T-helper 2 cell (primary cell): ENCODE measurements around the gene CDKL1.
A peak's percentile ranks its signal among the peaks of the same experiment; 100 is the strongest.
"Not testable (repeated sequence)": the region's sequence is repeated elsewhere in the genome, so short reads cannot be mapped to it uniquely, and the experiment has no call there.

ENCODE experiments used
- DNase-seq, 5 experiments: peaks; one replicate each; pipeline versions ENCODE4 v3.0.0 to v3.0.0-alpha.2; 2012 to 2022

The CDKL1 gene

DNA sequence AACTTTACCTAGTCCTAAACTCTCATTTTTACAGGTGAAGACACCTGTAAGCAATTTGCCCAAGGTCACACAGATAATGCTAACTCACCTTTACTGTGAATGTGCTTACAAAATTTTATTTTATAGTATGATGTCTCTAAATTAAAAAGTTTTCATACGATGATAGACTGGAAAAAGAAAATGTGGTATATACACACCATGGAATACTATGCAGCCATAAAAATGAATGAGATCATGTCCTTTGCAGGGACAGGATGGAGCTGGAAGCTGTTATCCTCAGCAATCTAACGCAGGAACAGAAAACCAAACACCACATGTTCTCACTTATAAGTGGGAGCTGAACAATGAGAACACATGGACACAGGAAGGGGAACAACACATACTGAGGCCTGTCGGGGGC is 40.4 kb downstream of the CDKL1 start:
- not testable (repeated sequence) for DNase-seq

DNA sequence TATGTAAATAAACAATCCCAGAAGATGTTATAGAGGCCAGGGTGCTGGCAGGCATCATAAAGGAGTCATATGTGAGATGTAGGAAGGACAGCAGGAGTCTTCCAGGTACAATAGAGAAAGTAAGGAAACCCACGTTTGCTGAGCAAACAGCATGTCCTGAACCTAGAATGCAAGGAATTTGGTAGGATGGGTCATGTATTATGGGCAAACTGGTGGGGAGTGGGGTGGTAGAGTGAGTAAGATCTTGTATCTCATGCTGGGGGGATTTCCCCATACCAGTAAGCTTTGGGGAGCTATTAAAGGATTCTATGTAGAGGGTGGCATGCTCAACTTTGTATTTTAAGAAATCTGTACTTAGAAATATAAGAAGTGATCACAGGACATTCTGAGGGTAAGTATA is 41.0 kb downstream of the CDKL1 start:
- DNase-seq = no peak

DNA sequence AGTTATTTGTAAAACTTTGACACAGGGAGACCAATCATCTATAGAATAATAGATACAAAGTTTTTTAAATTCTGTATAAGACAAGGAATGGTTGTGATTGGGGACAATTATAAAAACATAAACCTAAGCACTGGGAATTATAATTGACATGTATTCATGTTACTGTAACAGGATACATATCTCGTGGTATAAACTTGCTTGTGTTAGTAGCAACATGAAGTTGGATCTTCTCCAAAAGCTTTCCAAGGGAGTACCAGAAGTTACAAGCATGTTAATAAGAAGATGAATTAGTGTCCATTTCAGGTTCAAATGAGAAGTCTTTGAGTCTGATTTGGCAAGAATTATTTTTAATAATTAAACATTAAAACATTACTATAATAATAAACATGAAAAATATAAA is 42.2 kb downstream of the CDKL1 start:
- DNase-seq = no peak

DNA sequence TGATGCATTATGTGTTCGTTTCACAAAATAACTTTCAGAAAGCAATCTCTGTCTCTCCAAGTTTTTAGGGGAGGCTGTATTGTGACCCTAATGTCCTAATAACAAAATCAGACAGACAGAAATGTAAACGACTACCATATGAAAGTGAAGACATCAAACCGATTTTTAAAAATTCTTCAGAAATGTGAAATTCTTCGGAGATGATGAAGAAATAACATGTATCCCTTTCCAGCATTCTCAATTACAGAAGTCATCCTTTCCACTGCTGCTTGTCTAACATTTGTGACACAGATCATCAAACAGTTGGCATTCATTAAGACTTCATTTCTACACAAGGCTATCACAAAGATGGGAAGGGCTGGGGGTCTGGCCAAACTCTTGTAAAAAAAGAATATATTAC is 43.6 kb downstream of the CDKL1 start:
- no peak for DNase-seq

- DNase-seq = no peak
These were observed 44.1 kb downstream of the CDKL1 start for GRCh38 chr14:50352584-50352983.

- no peak for DNase-seq
These were observed 45.7 kb downstream of the CDKL1 start for GRCh38 chr14:50350975-50351374.

GRCh38 chr14:50348933-50349332 is 47.7 kb downstream of the CDKL1 start:
- no peak for DNase-seq

DNA sequence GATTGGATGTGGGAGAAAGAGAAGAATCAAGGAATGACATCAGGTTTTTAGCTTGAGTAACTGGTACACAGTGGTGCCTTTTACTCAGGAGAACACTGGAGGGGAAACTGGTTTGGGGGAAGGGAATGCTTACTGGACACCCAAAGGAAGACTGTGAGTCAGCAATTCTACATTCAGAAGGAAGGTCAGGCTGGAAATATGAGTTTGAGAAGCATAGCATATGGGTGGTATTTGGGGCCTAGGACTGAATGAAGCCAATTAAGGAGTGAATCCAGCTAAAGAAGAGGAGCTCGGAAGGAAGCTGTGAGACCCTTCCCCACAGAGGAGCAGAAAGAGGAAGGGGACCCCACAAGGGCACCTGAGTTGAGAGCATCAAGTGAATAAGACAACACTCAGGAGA is 49.2 kb downstream of the CDKL1 start:
- DNase-seq = no peak

DNA sequence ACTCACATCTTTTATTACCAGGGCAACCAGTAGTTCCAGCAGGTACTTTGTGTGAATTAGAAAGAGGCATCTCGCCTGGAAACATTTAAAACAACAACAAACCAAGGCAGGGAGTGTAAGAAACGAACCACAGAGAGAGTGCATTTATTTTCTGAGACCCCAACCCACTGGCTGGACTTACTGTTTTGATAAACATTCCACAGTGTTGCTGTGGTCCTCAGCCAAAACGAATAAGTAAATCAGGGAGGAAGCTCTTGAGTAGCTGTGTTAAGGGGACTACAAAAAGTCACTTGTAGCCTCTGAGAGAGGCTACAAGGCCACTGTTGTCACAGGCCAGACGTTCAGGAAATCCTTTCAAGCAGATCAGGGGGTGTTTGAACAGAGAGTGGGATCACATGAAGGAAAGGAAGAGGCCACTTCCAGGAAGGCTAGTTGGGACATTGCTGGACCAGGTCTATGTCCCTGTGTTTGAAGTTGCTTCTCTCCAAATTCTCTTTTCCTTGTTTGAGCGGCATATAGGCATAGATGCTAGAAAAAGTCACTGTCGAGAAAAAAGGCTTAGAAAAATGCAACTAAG is 50.7 kb downstream of the CDKL1 start:
- DNase-seq = no peak

DNA sequence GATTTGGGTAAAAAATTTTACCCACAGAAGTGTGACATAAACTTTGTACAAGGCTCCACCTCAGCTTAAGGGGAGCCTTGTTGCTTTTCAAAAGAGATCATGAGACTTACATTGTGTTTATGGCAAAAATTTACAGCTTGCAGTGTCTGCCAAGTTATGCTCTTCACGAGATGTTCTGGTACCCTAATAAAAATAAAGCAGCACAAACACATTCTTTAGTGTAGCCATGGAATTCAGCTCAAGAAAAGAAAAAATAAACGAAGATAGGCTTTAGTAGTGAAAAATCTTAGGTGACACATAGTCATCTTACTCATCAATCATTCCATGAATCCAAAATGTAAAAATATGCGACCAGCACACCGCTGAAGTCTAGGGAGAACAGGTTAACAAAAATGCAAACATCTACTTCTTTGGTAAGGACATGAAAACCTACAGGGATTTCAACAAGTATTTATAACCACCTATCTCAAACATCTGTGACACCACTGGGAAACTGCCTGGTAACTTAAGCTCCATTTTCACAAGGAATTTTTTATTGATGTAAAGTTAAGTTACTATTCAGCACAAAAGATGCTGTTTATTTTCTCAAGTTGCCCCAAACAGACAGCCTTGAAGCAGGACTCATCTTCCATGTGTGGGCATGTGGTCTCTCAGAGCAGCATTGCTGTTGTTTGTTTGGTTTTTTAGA is 51.7 kb downstream of the CDKL1 start:
- no peak for DNase-seq

DNA sequence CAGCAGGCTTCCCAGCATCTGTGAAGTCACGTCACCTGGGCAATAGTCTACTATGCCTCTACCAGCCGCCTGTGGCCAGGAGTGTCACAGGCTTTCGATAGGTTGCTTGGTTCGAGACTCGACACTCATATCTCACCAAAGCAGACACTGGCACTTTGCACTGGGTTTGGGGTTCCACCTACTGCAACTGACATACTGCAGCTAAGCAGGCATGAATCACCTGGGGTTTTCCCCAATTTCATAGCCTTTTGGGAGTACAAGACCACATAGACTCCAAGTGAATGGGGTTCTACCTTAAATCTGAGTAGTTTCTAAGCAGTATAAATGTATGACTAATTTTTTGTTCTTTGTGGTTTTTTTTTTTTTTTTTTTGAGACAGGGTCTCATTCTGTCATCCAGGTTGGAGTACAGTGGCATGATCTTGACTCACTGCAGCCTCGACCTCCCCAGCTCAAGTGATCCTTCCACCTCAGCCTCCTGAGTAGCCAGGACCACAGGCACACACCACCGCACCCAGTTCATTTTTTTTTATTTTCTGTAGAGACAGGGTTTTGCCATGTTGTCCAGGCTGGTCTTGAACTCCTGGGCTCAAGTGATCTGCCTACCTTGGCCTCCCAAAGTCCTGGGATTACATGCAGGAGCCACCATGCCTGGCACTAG is 52.4 kb downstream of the CDKL1 start:
- DNase-seq = peak in 2 of 5 experiments; percentile 60 to 78

DNA sequence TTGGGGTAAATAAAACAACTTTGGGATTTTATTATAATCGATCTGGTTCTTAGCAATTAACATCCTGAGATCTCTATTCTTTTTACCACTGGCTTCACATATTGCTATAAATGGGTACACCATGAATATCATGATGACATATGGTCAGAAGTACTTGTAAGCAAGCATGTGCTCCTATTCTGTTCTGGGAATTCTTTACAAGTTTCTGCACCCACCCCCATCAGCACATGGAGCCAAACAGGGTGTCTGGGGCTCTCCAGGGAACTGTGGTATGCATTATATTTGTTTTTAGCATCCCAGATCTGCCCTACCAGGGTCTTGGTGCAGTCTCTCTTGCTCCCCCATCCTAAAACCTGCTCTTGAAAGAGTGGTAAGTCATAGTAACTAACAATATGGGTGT is 53.2 kb downstream of the CDKL1 start:
- DNase-seq = no peak

- peak in 2 of 5 experiments; percentile 10 to 71 for DNase-seq
These were observed 54.2 kb downstream of the CDKL1 start for GRCh38 chr14:50342221-50343078.

GRCh38 chr14:50340963-50341362 is 55.7 kb downstream of the CDKL1 start:
- DNase-seq = no peak

DNA sequence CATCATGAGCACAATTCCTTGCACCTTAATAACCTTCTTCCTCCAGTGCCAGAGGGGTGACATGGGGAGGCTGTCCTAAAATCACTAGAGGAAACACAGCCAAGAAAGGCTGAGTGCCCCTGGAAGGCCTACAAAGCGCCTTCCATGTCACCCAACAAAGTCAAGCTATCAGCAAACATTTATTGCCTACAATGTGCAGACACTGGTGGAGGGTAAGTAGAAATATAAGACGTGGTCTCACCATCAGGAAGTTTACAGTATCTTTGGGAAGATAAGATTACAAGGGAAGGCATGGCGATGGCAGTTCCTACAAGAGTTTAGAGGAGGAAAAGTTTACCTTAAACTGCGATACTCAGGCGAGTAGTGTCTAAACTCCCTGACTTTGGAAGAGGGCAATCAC is 56.6 kb downstream of the CDKL1 start:
- DNase-seq = no peak

- no peak for DNase-seq
These were observed 57.4 kb downstream of the CDKL1 start for GRCh38 chr14:50339178-50339804.

GRCh38 chr14:50338587-50338986 is 58.1 kb downstream of the CDKL1 start:
- no peak for DNase-seq

GRCh38 chr14:50335989-50336824 is 60.5 kb downstream of the CDKL1 start:
- no peak for DNase-seq

- DNase-seq = no peak
These were observed 61.3 kb downstream of the CDKL1 start for GRCh38 chr14:50335389-50335788.

GRCh38 chr14:50334211-50334610 is 62.5 kb downstream of the CDKL1 start:
- DNase-seq = no peak

DNA sequence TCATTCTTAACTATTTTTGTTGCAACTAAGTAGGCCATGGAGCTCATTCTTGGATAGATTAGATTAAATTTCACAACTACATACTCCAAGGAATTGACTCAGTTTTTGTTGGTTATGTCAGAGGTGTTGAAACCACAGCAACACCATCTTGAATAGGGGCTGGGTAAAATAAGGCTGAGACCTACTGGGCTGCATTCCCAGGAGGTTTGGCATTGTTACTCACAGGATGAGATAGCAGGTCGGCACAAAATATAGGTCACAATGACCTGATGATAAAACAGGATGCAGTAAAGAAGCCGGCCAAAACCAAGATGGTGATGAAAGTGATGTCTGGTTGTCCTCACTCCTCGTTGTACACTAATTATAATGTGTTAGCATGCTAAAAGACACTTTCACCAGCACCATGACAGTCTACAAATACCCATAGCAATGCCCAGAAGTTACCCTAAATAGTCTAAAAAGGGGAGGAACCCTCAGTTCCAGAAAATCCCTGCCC is 63.6 kb downstream of the CDKL1 start:
- no peak for DNase-seq

DNA sequence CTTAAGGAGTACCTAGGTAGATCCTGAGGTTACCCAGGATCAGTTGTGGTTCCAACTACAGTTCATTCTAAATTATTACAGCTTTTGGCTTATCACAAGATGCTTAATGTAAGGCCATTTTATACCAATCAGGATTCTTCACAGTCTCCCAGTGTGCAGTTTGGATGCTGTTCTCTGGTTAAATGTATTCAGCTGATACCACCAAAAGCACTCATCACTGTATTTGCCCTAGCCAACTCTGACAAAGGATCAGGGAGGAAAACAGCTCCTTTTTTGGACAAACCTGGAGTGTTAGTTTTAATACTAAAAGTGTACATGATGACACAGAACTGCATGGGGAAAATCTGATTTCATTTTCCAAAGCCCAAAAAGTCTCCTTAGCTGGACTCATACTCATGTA is 65.1 kb downstream of the CDKL1 start:
- DNase-seq = no peak
